Activated naive CD4-positive, alpha-beta T cell treated with anti-CD3 and anti-CD28 coated beads for 36 hours (primary cell): ENCODE results near the gene RAB39A. TPM values are rescaled to one million over a fixed set of nuclear protein-coding genes. Genes with fewer than 3 reads are reported as not detected.
A peak's percentile ranks its signal among the peaks of the same experiment; 100 is the strongest.
"Not testable (repeated sequence)": the region's sequence is repeated elsewhere in the genome, so short reads cannot be mapped to it uniquely, and the experiment has no call there.

Source experiments
- CTCF ChIA-PET: fragments of 350-600 bp; sonication (Branson Sonifier 250); formaldehyde crosslinking; loops from one replicate; lab custom pipeline; 2021; ENCODE audit warnings: antibody characterized with exemption; lab: Charles Lee
- DNase-seq: peaks from one replicate; pipeline ENCODE4 v3.0.0-alpha.2; 2020
- H3K27ac Mint-ChIP-seq: one replicate; pipeline ENCODE4 v1.8.0; 2021; ENCODE audit warnings: mild to moderate bottlenecking, mixed read lengths
- H3K27me3 Mint-ChIP-seq: one replicate; pipeline ENCODE4 v1.8.0; 2021; ENCODE audit warnings: low read depth, mixed read lengths
- H3K36me3 Mint-ChIP-seq: one replicate; pipeline ENCODE4 v1.8.0; 2021; ENCODE audit warnings: low read depth, mixed read lengths
- H3K4me1 Mint-ChIP-seq: one replicate; pipeline ENCODE4 v1.8.0; 2021; ENCODE audit warnings: low read depth, mixed read lengths
- H3K4me3 Mint-ChIP-seq: one replicate; pipeline ENCODE4 v1.8.0; 2021; ENCODE audit warnings: mild to moderate bottlenecking, moderate library complexity, mixed read lengths
- H3K9me3 Mint-ChIP-seq: one replicate; pipeline ENCODE4 v1.8.0; 2021; ENCODE audit warnings: mixed read lengths
- intact Hi-C: fragments of 100-400 bp; cut with micrococcal nuclease; formaldehyde crosslinking; loops from one replicate; pipeline ENCODE4 v1.15.1; 2023
- total RNA-seq, 2 experiments: library from RNA; stranded (reverse); gene quantifications; one replicate each; pipeline ENCODE4 v1.2.3, GENCODE V29; 2021

Gene RAB39A
- not detected for total RNA-seq

- intact Hi-C loops, result loop anchor here (1.0 to 5.0 kb wide), 3 partner anchors 71 to 539 kb away; partner anchors contain the start of genes C11orf65, CUL5 and SLC35F2
- peaks cover 12% of the 10 kb centered on the region for H3K4me1 Mint-ChIP-seq
- peak within 1 kb of the TSS; percentile 65 for H3K4me3 Mint-ChIP-seq
- peaks cover 2% of the 10 kb centered on the region for H3K36me3 Mint-ChIP-seq
- DNase-seq, result peak; percentile 83
- H3K27ac Mint-ChIP-seq, result no peak within 1 kb of the TSS
- H3K27me3 Mint-ChIP-seq, result peaks cover 44% of the 10 kb centered on the region
- H3K9me3 Mint-ChIP-seq, result no peaks in the 10 kb centered on the region
- CTCF ChIA-PET, result no interaction called here
Observed at GRCh38 chr11:107928046-107928766, at the start of gene RAB39A. Gene RAB39A, plus strand, starts transcription at chr11:107928448. Its CDS starts 121 bp downstream, at chr11:107928569.

- DNase-seq, intact Hi-C loops, H3K4me1 Mint-ChIP-seq, H3K4me3 Mint-ChIP-seq, H3K27ac Mint-ChIP-seq, H3K36me3 Mint-ChIP-seq, H3K27me3 Mint-ChIP-seq, H3K9me3 Mint-ChIP-seq: not testable (repeated sequence)
- CTCF ChIA-PET, result interaction anchor here (0.6 kb wide), 1 partner anchor 15 kb away, joined by 3 read pairs; no protein-coding TSS in a partner anchor
Observed at GRCh38 chr11:107881471-107881870, 46.8 kb upstream of the RAB39A start.

GRCh38 chr11:107882095-107882820 lies 46.0 kb upstream of the RAB39A start:
- CTCF ChIA-PET, result interaction anchor here (0.6 kb wide), 1 partner anchor 161 kb away, joined by 4 read pairs; no protein-coding TSS in a partner anchor

GRCh38 chr11:107898270-107898669 lies 30.0 kb upstream of the RAB39A start:
- intact Hi-C loops, result loop anchor here (1.0 to 5.0 kb wide), 5 partner anchors 101 to 336 kb away; no protein-coding TSS in a partner anchor
- no peaks in the 10 kb centered on the region for H3K27me3 Mint-ChIP-seq
- no peaks in the 10 kb centered on the region for H3K4me1 Mint-ChIP-seq
- DNase-seq, result no peak
- H3K4me3 Mint-ChIP-seq, result no peak overlapping the region
- CTCF ChIA-PET, result interaction anchor here (0.6 to 2.8 kb wide), 6 partner anchors 101 to 338 kb away, joined by 3 to 16 read pairs (median 3); no protein-coding TSS in a partner anchor
- no peak overlapping the region for H3K27ac Mint-ChIP-seq
- H3K36me3 Mint-ChIP-seq, result no peaks in the 10 kb centered on the region
- H3K9me3 Mint-ChIP-seq, result no peaks in the 10 kb centered on the region

More at GRCh38 chr11:107882095-107882820, 46.0 kb upstream of the RAB39A start:
- intact Hi-C loops, result no loop called here
- no peak overlapping the region for H3K27ac Mint-ChIP-seq
- no peaks in the 10 kb centered on the region for H3K27me3 Mint-ChIP-seq
- H3K4me1 Mint-ChIP-seq, result no peaks in the 10 kb centered on the region
- H3K9me3 Mint-ChIP-seq, result no peaks in the 10 kb centered on the region
- no peak overlapping the region for H3K4me3 Mint-ChIP-seq
- DNase-seq, result no peak
- no peaks in the 10 kb centered on the region for H3K36me3 Mint-ChIP-seq

GRCh38 chr11:107908211-107908610 lies 20.0 kb upstream of the RAB39A start:
- intact Hi-C loops, result no loop called here
- Mint-ChIP-seq H3K36me3 (no peaks in the 10 kb centered on the region), H3K9me3 (no peaks in the 10 kb centered on the region), H3K27ac (no peak overlapping the region), H3K4me3 (no peak overlapping the region), H3K4me1 (no peaks in the 10 kb centered on the region), H3K27me3 (peaks cover 14% of the 10 kb centered on the region)
- DNase-seq, result no peak
- CTCF ChIA-PET, result interaction anchor here (0.8 kb wide), 1 partner anchor 10 kb away, joined by 3 read pairs; no protein-coding TSS in a partner anchor

GRCh38 chr11:107912415-107912814 lies 15.8 kb upstream of the RAB39A start:
- DNase-seq, H3K27ac Mint-ChIP-seq, intact Hi-C loops, H3K4me1 Mint-ChIP-seq, H3K9me3 Mint-ChIP-seq, H3K36me3 Mint-ChIP-seq, H3K4me3 Mint-ChIP-seq, CTCF ChIA-PET: not testable (repeated sequence)
- peaks cover 16% of the 10 kb centered on the region for H3K27me3 Mint-ChIP-seq

GRCh38 chr11:107915229-107915628 lies 13.0 kb upstream of the RAB39A start:
- no peaks in the 10 kb centered on the region for H3K4me1 Mint-ChIP-seq
- no peak overlapping the region for H3K4me3 Mint-ChIP-seq
- CTCF ChIA-PET, result interaction anchor here (0.6 to 3.3 kb wide), 4 partner anchors 15 to 1882 kb away, joined by 3 to 12 read pairs (median 4); no protein-coding TSS in a partner anchor
- H3K9me3 Mint-ChIP-seq, result no peaks in the 10 kb centered on the region
- no peak overlapping the region for H3K27ac Mint-ChIP-seq
- intact Hi-C loops, result no loop called here
- H3K27me3 Mint-ChIP-seq, result peaks cover 2% of the 10 kb centered on the region
- H3K36me3 Mint-ChIP-seq, result no peaks in the 10 kb centered on the region
- DNase-seq, result no peak

- intact Hi-C loops, result loop anchor here (1.0 kb wide), 1 partner anchor 739 kb away; no protein-coding TSS in a partner anchor
- CTCF ChIA-PET, result interaction anchor here (0.6 to 3.3 kb wide), 10 partner anchors 12 to 1938 kb away, joined by 3 to 12 read pairs (median 3); no protein-coding TSS in a partner anchor
- peaks cover 2% of the 10 kb centered on the region for H3K27me3 Mint-ChIP-seq
- H3K4me1 Mint-ChIP-seq, result no peaks in the 10 kb centered on the region
- no peak overlapping the region for H3K27ac Mint-ChIP-seq
- peak; percentile 43 for DNase-seq
- H3K9me3 Mint-ChIP-seq, result no peaks in the 10 kb centered on the region
- no peak overlapping the region for H3K4me3 Mint-ChIP-seq
- H3K36me3 Mint-ChIP-seq, result no peaks in the 10 kb centered on the region
Observed at GRCh38 chr11:107916671-107917241, 11.5 kb upstream of the RAB39A start.

GRCh38 chr11:107921997-107922396 lies 6.3 kb upstream of the RAB39A start:
- H3K9me3 Mint-ChIP-seq, result no peaks in the 10 kb centered on the region
- intact Hi-C loops, result no loop called here
- CTCF ChIA-PET, result no interaction called here
- no peak for DNase-seq
- peaks cover 20% of the 10 kb centered on the region for H3K27me3 Mint-ChIP-seq
- H3K27ac Mint-ChIP-seq, result no peak overlapping the region
- peaks cover under 1% of the 10 kb centered on the region for H3K4me1 Mint-ChIP-seq
- H3K36me3 Mint-ChIP-seq, result peaks cover 2% of the 10 kb centered on the region
- H3K4me3 Mint-ChIP-seq, result no peak overlapping the region

GRCh38 chr11:107923519-107923918 lies 4.7 kb upstream of the RAB39A start:
- peaks cover 28% of the 10 kb centered on the region for H3K27me3 Mint-ChIP-seq
- H3K27ac Mint-ChIP-seq, H3K9me3 Mint-ChIP-seq, DNase-seq, CTCF ChIA-PET, H3K4me1 Mint-ChIP-seq, intact Hi-C loops, H3K4me3 Mint-ChIP-seq, H3K36me3 Mint-ChIP-seq: not testable (repeated sequence)

- no peak for DNase-seq
- H3K36me3 Mint-ChIP-seq, result peaks cover 2% of the 10 kb centered on the region
- no peak overlapping the region for H3K27ac Mint-ChIP-seq
- intact Hi-C loops, result no loop called here
- H3K4me3 Mint-ChIP-seq, result no peak overlapping the region
- peaks cover 12% of the 10 kb centered on the region for H3K4me1 Mint-ChIP-seq
- CTCF ChIA-PET, result no interaction called here
- peaks cover 34% of the 10 kb centered on the region for H3K27me3 Mint-ChIP-seq
- no peaks in the 10 kb centered on the region for H3K9me3 Mint-ChIP-seq
Observed at GRCh38 chr11:107924306-107924705, 3.9 kb upstream of the RAB39A start.

GRCh38 chr11:107927559-107927958 lies 689 bp upstream of the RAB39A start:
- Mint-ChIP-seq H3K27me3 (peaks cover 44% of the 10 kb centered on the region), H3K27ac (no peak overlapping the region), H3K4me1 (peaks cover 12% of the 10 kb centered on the region), H3K4me3 (peak overlapping the region; percentile 59), H3K9me3 (no peaks in the 10 kb centered on the region), H3K36me3 (peaks cover 2% of the 10 kb centered on the region)
- no peak for DNase-seq
- intact Hi-C loops, result loop anchor here (5.0 kb wide), 2 partner anchors 70 to 540 kb away; partner anchors contain the start of genes C11orf65 and SLC35F2
- CTCF ChIA-PET, result interaction anchor here (0.7 kb wide), 1 partner anchor 18 kb away, joined by 3 read pairs; no protein-coding TSS in a partner anchor
